ENCODE data around the gene NXPH4.

DNA sequence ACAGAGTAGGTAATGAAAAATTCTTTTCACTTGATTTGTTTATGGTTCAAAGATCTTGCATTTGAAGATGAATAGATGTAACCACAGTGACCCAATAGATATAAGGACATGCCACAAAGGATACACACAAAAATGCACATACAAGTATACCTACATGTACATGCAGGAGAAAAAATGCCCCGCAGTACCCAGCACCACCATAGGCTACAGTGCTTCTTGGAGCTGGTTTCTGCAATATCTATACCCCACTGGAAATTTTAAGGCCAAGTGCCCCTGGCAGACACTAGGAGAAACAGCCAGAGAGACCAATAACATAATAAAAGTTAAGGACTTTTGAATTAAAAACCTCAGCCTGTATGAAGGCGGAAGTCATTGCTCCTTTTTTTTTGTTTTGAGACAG lies 46.5 kb downstream of the NXPH4 start:
- TF ChIP-seq ZNF274 (IDR thresholded peaks at IDR 0.05; ENCODE audit: low read depth, low read length) (no peak), MAX (IDR thresholded peaks at IDR 0.05) (no peak), EGR1 (IDR thresholded peaks at IDR 0.05; ENCODE audit: low read depth) (no peak)
- TF ChIP-seq, protein P1, sequence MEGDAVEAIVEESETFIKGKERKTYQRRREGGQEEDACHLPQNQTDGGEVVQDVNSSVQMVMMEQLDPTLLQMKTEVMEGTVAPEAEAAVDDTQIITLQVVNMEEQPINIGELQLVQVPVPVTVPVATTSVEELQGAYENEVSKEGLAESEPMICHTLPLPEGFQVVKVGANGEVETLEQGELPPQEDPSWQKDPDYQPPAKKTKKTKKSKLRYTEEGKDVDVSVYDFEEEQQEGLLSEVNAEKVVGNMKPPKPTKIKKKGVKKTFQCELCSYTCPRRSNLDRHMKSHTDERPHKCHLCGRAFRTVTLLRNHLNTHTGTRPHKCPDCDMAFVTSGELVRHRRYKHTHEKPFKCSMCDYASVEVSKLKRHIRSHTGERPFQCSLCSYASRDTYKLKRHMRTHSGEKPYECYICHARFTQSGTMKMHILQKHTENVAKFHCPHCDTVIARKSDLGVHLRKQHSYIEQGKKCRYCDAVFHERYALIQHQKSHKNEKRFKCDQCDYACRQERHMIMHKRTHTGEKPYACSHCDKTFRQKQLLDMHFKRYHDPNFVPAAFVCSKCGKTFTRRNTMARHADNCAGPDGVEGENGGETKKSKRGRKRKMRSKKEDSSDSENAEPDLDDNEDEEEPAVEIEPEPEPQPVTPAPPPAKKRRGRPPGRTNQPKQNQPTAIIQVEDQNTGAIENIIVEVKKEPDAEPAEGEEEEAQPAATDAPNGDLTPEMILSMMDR (IDR thresholded peaks at IDR 0.05 in 2 of 3, conservative IDR thresholded peaks at IDR 0.05 in 1 of 3; ENCODE audit: borderline replicate concordance in 1 of 3, insufficient read depth in 1 of 3, low read depth in 2 of 3, low read length in 2 of 3) = no peak

Measured in HCT116 (cell line).